Thyroid gland (tissue), 4 donors: ENCODE data around the gene CCDC178. TPM values are rescaled to one million over a fixed set of nuclear protein-coding genes. Genes with fewer than 3 reads are reported as not detected.

Source experiments
- DNase-seq, 2 donors: peaks; one replicate each; pipeline ENCODE4 v3.0.0-alpha.2; 2019
- H3K27ac ChIP-seq, 3 donors: fragments of 200-600 bp; sonication (generic); 1 replicate in 2 of 3; 2 replicates in 1 of 3; pipeline ENCODE4 v1.5.1; 2016 to 2019; ENCODE audit warnings: mild to moderate bottlenecking in 1 of 3, moderate library complexity in 1 of 3
- H3K27me3 ChIP-seq: fragments of 200-600 bp; sonication (generic); one replicate; pipeline ENCODE4 v1.5.1; 2019
- H3K36me3 ChIP-seq, 2 donors: fragments of 200-600 bp; sonication (generic); one replicate each; pipeline ENCODE4 v1.5.1; 2016 to 2019
- H3K4me1 ChIP-seq, 2 donors: fragments of 200-600 bp; sonication (generic); one replicate each; pipeline ENCODE4 v1.5.1; 2017 to 2019
- H3K4me3 ChIP-seq, 3 donors: fragments of 200-600 bp; sonication (generic); replicated peaks in 1 of 3; 1 replicate in 2 of 3; 2 replicates in 1 of 3; pipeline ENCODE4 v1.5.1; 2016; ENCODE audit warnings: mild to moderate bottlenecking in 1 of 3
- H3K9me3 ChIP-seq: fragments of 200-600 bp; sonication (generic); one replicate; pipeline ENCODE4 v1.5.1; 2017
- POLR2A ChIP-seq, 2 donors: fragments of 450-650 bp; IDR thresholded peaks; one replicate each; pipeline ENCODE4 v1.6.1; 2017; ENCODE audit warnings: antibody characterized with exemption in 2 of 2, mild to moderate bottlenecking in 2 of 2, moderate library complexity in 1 of 2
- WGBS, 2 donors: methylation state at CpG; one replicate each; pipeline ENCODE4 v1.1.5; 2017; 5-methylcytosine and 5-hydroxymethylcytosine counted together
- intact Hi-C: fragments of 100-400 bp; cut with DNase I; formaldehyde crosslinking; loops from one replicate; pipeline ENCODE4 v1.15.1; 2023
- total RNA-seq, 4 donors: library from RNA; depleted of rRNA; stranded (reverse); fragments of >200 nt; gene quantifications; one replicate each; pipeline ENCODE4 v1.2.3, GENCODE V29; 2016
- TF ChIP-seq, protein P1 (sequence below), 6 experiments: fragments of 200-600 bp in 3 of 6; fragments of 450-650 bp in 3 of 6; sonication (generic) in 3 of 6; IDR thresholded peaks; one replicate each; pipeline ENCODE4 v1.5.1; 2016 to 2019; ENCODE audit warnings: antibody characterized with exemption in 6 of 6, mild to moderate bottlenecking in 2 of 6, inconsistent platforms in 1 of 6, moderate library complexity in 1 of 6

The CCDC178 gene, protein sequence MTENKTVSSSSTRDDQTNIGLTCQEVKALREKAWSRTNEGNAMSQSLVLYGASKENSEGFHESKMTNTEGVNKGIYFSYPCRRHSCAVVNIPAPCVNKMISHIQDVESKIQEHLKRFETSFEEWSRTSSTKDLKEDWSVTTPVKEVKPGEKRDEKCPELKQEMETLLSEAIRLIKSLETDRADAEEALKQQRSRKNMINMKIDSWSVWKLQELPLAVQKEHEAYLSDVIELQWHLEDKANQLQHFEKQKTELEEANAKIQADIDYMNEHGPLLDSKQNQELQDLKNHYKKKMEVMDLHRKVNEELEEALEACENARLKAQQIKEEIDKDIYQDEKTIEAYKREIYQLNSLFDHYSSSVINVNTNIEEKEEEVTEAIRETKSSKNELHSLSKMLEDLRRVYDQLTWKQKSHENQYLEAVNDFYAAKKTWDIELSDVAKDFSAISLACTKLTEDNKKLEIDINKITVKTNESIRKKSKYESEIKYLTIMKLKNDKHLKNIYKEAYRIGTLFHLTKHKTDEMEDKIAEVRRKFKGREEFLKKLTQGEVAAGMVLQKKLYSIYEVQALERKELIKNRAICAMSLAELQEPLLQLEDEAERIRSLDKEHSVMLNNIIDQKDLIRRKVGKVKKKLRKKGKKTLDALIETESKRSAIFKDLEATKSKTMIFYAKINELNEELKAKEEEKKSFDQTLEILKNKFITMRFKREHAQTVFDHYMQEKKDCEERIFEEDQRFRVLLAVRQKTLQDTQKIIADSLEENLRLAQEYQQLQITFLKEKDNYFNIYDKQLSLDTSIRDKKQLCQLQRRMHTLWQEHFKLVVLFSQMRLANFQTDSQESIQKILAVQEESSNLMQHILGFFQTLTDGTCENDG
- total RNA-seq: 1 to 10 TPM in 3 of 4 donors, not detected in 1; 1.4 to 3.1 (median 1.7) TPM

- TF ChIP-seq, protein P1, sequence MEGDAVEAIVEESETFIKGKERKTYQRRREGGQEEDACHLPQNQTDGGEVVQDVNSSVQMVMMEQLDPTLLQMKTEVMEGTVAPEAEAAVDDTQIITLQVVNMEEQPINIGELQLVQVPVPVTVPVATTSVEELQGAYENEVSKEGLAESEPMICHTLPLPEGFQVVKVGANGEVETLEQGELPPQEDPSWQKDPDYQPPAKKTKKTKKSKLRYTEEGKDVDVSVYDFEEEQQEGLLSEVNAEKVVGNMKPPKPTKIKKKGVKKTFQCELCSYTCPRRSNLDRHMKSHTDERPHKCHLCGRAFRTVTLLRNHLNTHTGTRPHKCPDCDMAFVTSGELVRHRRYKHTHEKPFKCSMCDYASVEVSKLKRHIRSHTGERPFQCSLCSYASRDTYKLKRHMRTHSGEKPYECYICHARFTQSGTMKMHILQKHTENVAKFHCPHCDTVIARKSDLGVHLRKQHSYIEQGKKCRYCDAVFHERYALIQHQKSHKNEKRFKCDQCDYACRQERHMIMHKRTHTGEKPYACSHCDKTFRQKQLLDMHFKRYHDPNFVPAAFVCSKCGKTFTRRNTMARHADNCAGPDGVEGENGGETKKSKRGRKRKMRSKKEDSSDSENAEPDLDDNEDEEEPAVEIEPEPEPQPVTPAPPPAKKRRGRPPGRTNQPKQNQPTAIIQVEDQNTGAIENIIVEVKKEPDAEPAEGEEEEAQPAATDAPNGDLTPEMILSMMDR (IDR thresholded peaks at IDR 0.05): peak; percentile 24 to 80 (median 58)
- TF ChIP-seq POLR2A (IDR thresholded peaks at IDR 0.05): peak in 1 of 2 donors; percentile 18
- intact Hi-C loops: loop anchor here (5.0 kb wide), 1 partner anchor 52 kb away; no protein-coding TSS in a partner anchor
- H3K4me3 ChIP-seq: peak within 1 kb of the TSS in 2 of 3 donors; percentile 47 to 65
- DNase-seq: peak; percentile 58 to 73
- peak within 1 kb of the TSS; percentile 18 to 65 (median 48) for H3K27ac ChIP-seq
- no peaks in the 10 kb centered on the region for H3K9me3 ChIP-seq
- no peaks in the 10 kb centered on the region for H3K36me3 ChIP-seq
- H3K4me1 ChIP-seq: peaks cover 4 to 5% of the 10 kb centered on the region in 2 donors
- WGBS, 2 donors: 2 to 3% methylated on average over 38 to 40 of the region's 77 CpGs
- no peaks in the 10 kb centered on the region for H3K27me3 ChIP-seq
Measured at GRCh38 chr18:33440060-33441043, at the start of gene CCDC178. CCDC178 (minus strand) TSS chr18:33440721; CDS start chr18:33412088, 28,633 bp downstream.

GRCh38 chr18:33483908-33484307 lies 43.4 kb upstream of the CCDC178 start:
- no peak overlapping the region for H3K4me3 ChIP-seq
- no peak for DNase-seq
- H3K27ac ChIP-seq: no peak overlapping the region
- H3K4me1 ChIP-seq: no peaks in the 10 kb centered on the region
- no peaks in the 10 kb centered on the region for H3K9me3 ChIP-seq
- TF ChIP-seq, protein P1 (IDR thresholded peaks at IDR 0.05): no peak
- no peak for TF ChIP-seq POLR2A (IDR thresholded peaks at IDR 0.05)
- no peaks in the 10 kb centered on the region for H3K36me3 ChIP-seq
- no peaks in the 10 kb centered on the region for H3K27me3 ChIP-seq
- intact Hi-C loops: no loop called here
- 95 to 98% methylated on average over 1 of the region's 1 CpG for WGBS, 2 donors

GRCh38 chr18:33472509-33472908 lies 32.0 kb upstream of the CCDC178 start:
- no peak for DNase-seq
- no peaks in the 10 kb centered on the region for H3K4me1 ChIP-seq
- no peaks in the 10 kb centered on the region for H3K9me3 ChIP-seq
- intact Hi-C loops: no loop called here
- WGBS, 2 donors: 66 to 71% methylated on average over 3 of the region's 3 CpGs
- H3K27ac ChIP-seq: no peak overlapping the region
- TF ChIP-seq, protein P1 (IDR thresholded peaks at IDR 0.05): no peak
- no peak for TF ChIP-seq POLR2A (IDR thresholded peaks at IDR 0.05)
- no peak overlapping the region for H3K4me3 ChIP-seq
- H3K36me3 ChIP-seq: no peaks in the 10 kb centered on the region
- no peaks in the 10 kb centered on the region for H3K27me3 ChIP-seq

GRCh38 chr18:33470216-33470615 lies 29.7 kb upstream of the CCDC178 start:
- TF ChIP-seq, protein P1 (IDR thresholded peaks at IDR 0.05): no peak
- no peak for TF ChIP-seq POLR2A (IDR thresholded peaks at IDR 0.05)
- intact Hi-C loops: no loop called here
- no peak overlapping the region for H3K4me3 ChIP-seq
- 91% methylated on average over 2 of the region's 2 CpGs for WGBS, 2 donors
- H3K36me3 ChIP-seq: no peaks in the 10 kb centered on the region
- no peak for DNase-seq
- no peak overlapping the region for H3K27ac ChIP-seq
- H3K4me1 ChIP-seq: no peaks in the 10 kb centered on the region
- no peaks in the 10 kb centered on the region for H3K27me3 ChIP-seq
- H3K9me3 ChIP-seq: no peaks in the 10 kb centered on the region
